ENCODE data around the gene LILRB5. TPM values are rescaled to one million over a fixed set of nuclear protein-coding genes. Genes with fewer than 3 reads are reported as not detected.
"Not testable (repeated sequence)": the region's sequence is repeated elsewhere in the genome, so short reads cannot be mapped to it uniquely, and the experiment has no call there.

LILRB5 gene
- 10 to 100 TPM in 1 of 4 donors, 1 to 10 TPM in 3; 2.4 to 10.9 (median 2.8) TPM for polyA plus RNA-seq (ENCODE audit: insufficient read length in 4 of 4)

DNA sequence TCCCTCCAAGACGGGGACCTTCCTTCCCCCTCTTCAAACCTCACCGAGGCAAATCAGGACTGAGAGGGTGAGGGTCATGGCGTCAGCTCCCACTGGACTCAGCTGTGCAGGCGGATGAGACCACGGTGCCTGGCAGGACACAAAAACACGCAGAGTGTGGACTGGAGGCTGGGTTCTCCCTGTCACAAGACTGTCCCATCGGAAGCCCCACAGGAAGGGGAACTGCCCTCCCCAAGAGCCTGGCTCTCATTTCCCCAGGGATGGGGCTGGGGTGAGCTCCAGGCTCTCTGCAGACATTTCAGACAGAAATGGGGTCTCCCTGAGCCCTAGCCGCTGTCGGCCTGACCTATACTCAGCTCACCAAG is at the start of gene LILRB5:
Gene LILRB5 (minus strand): TSS at position 158 of the 365 bp plus-strand sequence. CDS start 80 bp downstream, at position 78.
- no peak for DNase-seq (ENCODE audit: low read depth in 4 of 4, low spot score in 3 of 4)

DNA sequence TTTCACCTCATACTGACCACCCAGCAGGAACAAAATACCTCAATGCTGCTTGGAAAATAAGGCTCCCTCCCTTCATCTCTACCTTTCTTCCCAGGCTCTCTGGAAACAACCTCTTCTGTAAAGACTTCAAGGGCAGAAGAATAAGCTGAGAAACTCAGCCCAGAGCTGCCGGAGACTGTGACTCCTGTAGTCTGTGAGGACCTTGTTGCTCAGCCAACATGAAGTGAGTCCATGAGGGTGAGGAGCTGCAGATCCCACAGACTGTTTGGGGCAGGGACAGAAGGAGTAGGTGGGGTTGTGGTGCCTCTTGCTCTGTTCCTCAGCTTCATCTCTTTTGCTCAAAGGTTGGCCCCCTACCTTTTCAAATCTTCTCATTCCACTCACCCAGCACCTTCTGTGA is 48.1 kb upstream of the LILRB5 start:
- DNase-seq (ENCODE audit: low read depth in 4 of 4, low spot score in 3 of 4): no peak

DNA sequence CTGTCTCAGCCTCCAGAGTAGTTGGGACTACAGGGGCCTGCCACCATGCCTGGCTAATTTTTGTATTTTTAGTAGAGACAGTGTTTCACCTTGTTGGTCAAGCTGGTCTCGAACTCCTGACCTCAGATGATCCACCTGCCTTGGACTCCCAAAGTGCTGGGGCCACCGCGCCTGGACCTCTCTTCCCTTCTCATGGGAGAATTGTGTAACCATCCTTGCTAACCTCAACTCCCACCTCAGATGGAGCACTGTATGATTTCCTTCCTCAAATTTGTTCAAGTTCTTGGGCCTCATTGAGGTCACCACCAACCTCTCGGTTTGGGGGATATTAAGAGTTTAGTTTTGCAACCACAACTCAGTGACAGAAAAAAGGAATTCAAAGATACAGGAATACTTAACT is 45.2 kb upstream of the LILRB5 start:
- DNase-seq (ENCODE audit: low read depth in 4 of 4, low spot score in 3 of 4): no peak

GRCh38 chr19:54299515-54299914 is 42.4 kb upstream of the LILRB5 start:
- DNase-seq (ENCODE audit: low read depth in 4 of 4, low spot score in 3 of 4): no peak

DNA sequence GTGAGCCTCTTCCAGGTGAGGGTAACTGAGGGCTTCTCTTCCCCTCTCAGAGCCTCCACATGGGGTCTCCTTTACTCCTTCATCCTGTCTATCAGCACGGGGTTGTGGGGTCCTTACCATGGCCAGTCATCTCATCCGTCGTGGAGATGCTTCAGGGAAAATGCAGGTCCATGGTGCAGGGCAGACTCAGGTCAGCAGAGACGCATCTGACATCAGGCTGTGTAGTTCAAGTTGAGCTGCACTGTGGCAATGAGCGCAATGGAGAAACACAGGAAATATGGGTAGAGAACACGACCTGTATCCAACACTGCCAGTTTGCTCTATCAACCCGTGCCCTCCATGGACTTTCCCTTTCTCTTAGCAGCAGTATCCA is 42.0 kb upstream of the LILRB5 start:
- DNase-seq (ENCODE audit: low read depth in 4 of 4, low spot score in 3 of 4): no peak

GRCh38 chr19:54298357-54299125 is 41.5 kb upstream of the LILRB5 start:
- no peak for DNase-seq (ENCODE audit: low read depth in 4 of 4, low spot score in 3 of 4)

- no peak for DNase-seq (ENCODE audit: low read depth in 4 of 4, low spot score in 3 of 4)
These were observed 40.8 kb upstream of the LILRB5 start for GRCh38 chr19:54297759-54298305.

- no peak for DNase-seq (ENCODE audit: low read depth in 4 of 4, low spot score in 3 of 4)
These were observed 37.5 kb upstream of the LILRB5 start for GRCh38 chr19:54294539-54294938.

- DNase-seq (ENCODE audit: low read depth in 4 of 4, low spot score in 3 of 4): not testable (repeated sequence)
These were observed 32.1 kb upstream of the LILRB5 start for GRCh38 chr19:54289160-54289559.

DNA sequence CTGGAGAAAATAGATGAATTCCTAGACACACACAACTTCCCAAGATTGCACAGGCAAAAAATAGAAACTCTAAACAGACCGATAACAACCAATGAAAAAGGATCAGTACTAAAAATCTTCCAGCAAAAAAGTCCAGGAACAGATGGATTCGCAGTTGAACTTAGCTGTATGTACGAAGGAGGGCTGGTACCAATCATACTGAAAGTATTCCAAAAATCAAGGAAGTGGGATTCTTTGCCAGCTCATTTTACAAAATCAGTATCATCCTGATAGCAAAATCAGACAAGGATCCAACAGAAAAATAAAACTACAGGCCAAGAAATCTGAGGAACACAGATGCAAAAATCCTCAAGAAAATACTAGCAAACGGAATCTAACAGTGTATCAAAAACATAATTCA is 30.4 kb upstream of the LILRB5 start:
- DNase-seq (ENCODE audit: low read depth in 4 of 4, low spot score in 3 of 4): no peak

GRCh38 chr19:54286283-54286682 is 29.2 kb upstream of the LILRB5 start:
- DNase-seq (ENCODE audit: low read depth in 4 of 4, low spot score in 3 of 4): not testable (repeated sequence)

DNA sequence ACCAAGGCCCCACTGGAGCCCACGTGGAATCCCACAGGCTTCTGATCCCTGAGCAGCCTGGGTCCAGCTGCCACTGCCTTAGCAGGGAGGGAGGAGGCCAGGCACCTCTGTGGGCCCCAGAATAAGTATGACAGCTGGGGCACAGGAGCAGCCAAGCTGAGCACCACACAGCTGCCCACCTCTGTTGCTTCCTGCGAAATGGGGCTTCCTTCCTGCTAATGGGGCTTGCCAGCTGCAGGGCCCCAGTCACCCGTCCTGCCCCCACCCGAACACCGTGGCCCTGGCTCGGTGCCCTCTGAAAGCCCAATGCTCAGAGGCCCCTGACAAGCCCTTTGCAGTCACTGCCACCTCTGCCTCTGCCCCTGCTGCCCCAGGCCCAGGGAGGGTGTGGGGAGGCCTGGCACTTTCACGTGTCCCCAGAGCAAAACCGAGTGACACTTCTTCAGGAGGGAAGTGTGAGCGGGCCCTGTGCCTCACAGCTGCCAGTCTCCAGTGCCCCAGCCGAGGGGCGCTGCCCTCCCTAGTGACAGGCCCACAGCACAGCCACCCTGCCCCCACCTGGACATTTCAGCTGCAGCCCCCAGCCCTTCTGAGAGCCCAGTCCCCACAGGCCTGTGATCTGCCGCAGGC is 28.5 kb upstream of the LILRB5 start:
- DNase-seq (ENCODE audit: low read depth in 4 of 4, low spot score in 3 of 4): not testable (repeated sequence)

DNA sequence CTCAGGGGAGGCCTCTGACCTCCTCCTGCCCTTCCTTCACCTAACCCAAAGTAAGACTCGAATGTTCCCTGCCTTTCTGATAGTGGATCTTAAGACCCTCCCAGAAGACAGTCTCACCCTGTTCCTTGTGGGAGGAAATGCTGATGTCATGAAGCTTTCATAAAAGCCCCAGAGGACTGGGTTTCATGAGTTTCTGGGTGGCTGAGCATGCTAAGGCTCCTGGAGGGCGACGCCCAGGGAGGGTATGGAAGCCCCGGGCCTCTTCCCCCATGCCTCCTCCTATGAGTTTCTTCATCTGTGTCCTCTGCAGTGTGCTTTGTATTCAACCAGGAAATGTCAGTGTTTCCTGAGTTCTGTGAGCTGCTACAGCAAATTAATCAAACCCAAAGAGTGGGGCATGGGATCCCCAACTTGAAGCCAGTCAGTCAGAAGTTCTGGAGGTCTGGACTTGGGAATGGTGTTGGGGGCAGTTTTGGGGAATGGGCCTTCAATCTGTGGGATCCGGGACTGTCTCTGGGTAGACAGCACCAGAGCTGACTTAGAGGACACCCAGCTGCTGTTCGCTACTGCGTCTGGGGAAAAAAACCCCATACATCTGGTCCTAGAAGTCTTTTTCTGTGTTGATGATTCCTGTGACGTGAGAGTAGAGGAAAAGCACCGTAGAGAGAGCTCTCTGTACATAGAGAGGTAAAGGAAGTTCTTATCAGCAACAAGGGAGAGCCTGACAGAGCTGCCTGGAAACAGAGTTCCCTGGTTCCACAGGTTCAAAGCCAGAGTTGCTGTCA is 25.8 kb upstream of the LILRB5 start:
- DNase-seq (ENCODE audit: low read depth in 4 of 4, low spot score in 3 of 4): no peak

DNA sequence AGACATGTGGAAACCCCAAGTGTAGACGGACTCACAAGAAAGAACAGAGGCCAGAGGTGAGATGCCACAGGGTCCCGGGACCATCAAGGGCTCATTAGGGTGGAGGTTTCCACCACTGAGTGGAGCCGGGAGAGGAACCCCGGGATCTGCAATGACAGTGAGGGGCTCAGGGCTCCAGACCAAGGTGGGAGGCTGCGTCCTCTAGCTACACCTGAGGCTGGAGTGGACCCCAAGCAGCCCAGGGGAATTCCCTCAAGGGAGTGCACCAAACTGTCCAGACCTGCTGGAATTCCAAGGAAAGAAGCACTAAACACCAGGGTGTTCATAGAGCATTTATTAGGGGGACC is 24.6 kb upstream of the LILRB5 start:
- not testable (repeated sequence) for DNase-seq (ENCODE audit: low read depth in 4 of 4, low spot score in 3 of 4)

DNA sequence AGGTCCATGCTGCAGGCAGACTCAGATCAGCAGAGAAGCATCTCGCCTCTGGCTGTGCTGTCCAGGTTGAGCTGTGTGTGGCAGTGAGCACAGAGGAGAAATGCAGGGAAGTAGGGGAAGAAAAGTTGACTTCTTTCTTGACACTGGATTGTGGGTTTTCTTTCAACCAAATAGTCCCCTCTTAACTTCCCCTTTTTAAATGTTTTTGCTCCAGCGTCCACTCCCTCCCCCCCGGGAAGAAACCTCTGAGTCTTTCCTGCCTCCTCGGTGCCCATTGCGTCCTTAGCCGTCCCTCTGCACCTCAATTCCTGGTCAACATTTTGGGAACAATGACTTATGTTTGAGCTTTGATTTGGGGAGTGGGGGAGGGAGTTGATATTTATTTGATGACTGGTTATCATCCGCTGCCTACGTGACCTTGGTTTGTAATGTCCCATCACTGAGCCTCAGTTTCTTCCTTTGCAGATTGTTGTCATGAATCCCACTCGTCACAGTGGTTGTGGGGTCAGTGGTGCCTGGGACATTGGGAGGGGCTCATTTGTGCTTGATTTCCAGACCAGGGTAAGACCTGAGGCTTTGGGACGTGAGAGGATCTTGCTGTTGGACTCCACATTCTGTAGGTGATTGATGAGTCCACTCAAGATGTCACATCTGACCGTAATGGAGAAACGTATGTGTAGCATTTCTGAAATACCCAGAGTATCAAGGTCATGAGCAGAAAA is 24.1 kb upstream of the LILRB5 start, which contains the start of gene LILRB2:
Gene LILRB2 (minus strand): TSS at position 104 of the 722 bp plus-strand sequence. CDS start 614 bp downstream, outside the sequence.
- DNase-seq (ENCODE audit: low read depth in 4 of 4, low spot score in 3 of 4): no peak

GRCh38 chr19:54280441-54280840 is 23.4 kb upstream of the LILRB5 start:
- not testable (repeated sequence) for DNase-seq (ENCODE audit: low read depth in 4 of 4, low spot score in 3 of 4)

- not testable (repeated sequence) for DNase-seq (ENCODE audit: low read depth in 4 of 4, low spot score in 3 of 4)
These were observed 23.0 kb upstream of the LILRB5 start for GRCh38 chr19:54280025-54280424.

- DNase-seq (ENCODE audit: low read depth in 4 of 4, low spot score in 3 of 4): no peak
These were observed 22.4 kb upstream of the LILRB5 start for GRCh38 chr19:54279406-54279962.

- not testable (repeated sequence) for DNase-seq (ENCODE audit: low read depth in 4 of 4, low spot score in 3 of 4)
These were observed 21.6 kb upstream of the LILRB5 start for GRCh38 chr19:54278571-54279195.

DNA sequence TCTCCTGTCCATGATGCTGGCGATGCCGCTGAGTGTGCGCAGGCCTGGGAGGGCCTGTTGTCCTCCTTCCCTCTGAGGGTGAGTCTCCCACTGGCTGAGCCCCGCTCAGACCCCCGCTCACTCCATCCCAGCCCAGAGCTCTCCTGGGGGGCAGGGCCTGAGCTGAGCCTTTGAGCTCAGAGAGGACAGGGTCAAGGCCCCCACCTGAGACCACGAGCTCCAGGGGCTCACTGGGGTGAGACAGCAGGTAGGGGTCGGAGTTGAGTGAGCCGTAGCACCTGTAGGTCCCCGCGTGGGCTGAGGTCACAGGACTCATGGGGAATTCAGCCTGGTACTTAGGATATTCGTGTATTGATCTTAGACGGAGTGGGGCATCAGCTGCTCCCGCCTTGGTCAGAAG is 21.0 kb upstream of the LILRB5 start:
- not testable (repeated sequence) for DNase-seq (ENCODE audit: low read depth in 4 of 4, low spot score in 3 of 4)

Measured in left renal pelvis (tissue), 4 donors.